OCI-LY1 (cell line): ENCODE data around the gene RFX2.
A peak's percentile ranks its signal among the peaks of the same experiment; 100 is the strongest.

Source experiments
- H2AFZ ChIP-seq: fragments of 200-600 bp; sonication (generic), shearing (Covaris generic); 2 replicates; pipeline ENCODE4 v1.6.0; 2014; ENCODE audit warnings: antibody characterized with exemption, mild to moderate bottlenecking, low read length
- H3F3A ChIP-seq: fragments of 200-600 bp; sonication (generic), shearing (Covaris generic); 2 replicates; pipeline ENCODE4 v1.6.0; 2014; ENCODE audit warnings: mild to moderate bottlenecking, antibody characterized with exemption, low read length, moderate library complexity; ENCODE audit not compliant: insufficient read depth
- H3K27ac ChIP-seq: fragments of 200-600 bp; sonication (generic); 2 replicates; pipeline ENCODE4 v1.5.1; 2014; ENCODE audit warnings: low read length, mixed run types, mild to moderate bottlenecking, low read depth; ENCODE audit not compliant: poor library complexity, severe bottlenecking
- H3K27me3 ChIP-seq: fragments of 200-600 bp; sonication (generic); 2 replicates; pipeline ENCODE4 v1.6.0; 2014; ENCODE audit warnings: antibody characterized with exemption, mild to moderate bottlenecking, low read length, moderate library complexity; ENCODE audit not compliant: insufficient read depth
- H3K36me3 ChIP-seq: fragments of 200-600 bp; sonication (generic); 2 replicates; pipeline ENCODE4 v1.6.1; 2014; ENCODE audit warnings: mild to moderate bottlenecking, antibody characterized with exemption, low read length, moderate library complexity, mixed read lengths; ENCODE audit not compliant: insufficient read depth
- H3K4me1 ChIP-seq: fragments of 200-600 bp; sonication (generic); 2 replicates; pipeline ENCODE4 v1.5.1; 2014; ENCODE audit warnings: mild to moderate bottlenecking, low read length, moderate library complexity; ENCODE audit not compliant: insufficient read depth, severe bottlenecking
- H3K4me2 ChIP-seq: fragments of 200-600 bp; sonication (generic), shearing (Covaris generic); 2 replicates; pipeline ENCODE4 v1.6.1; 2014; ENCODE audit warnings: low read length
- H3K4me3 ChIP-seq: fragments of 200-600 bp; sonication (generic); 2 replicates; pipeline ENCODE4 v1.5.1; 2014; ENCODE audit warnings: low read length, low read depth, mild to moderate bottlenecking, mixed read lengths; ENCODE audit not compliant: poor library complexity, severe bottlenecking
- H3K79me2 ChIP-seq: fragments of 200-600 bp; shearing (Covaris generic); 2 replicates; pipeline ENCODE4 v1.6.1; 2016; ENCODE audit warnings: mixed run types, low read length, mixed read lengths; ENCODE audit not compliant: insufficient read depth
- H3K9ac ChIP-seq: fragments of 200-600 bp; sonication (generic), shearing (Covaris generic); 2 replicates; pipeline ENCODE4 v1.6.1; 2014; ENCODE audit warnings: mild to moderate bottlenecking, low read length, mixed read lengths
- H3K9me2 ChIP-seq: fragments of 200-600 bp; sonication (generic), shearing (Covaris generic); 2 replicates; pipeline ENCODE4 v1.6.1; 2014; ENCODE audit warnings: low read depth, mild to moderate bottlenecking, low read length, mixed read lengths
- H3K9me3 ChIP-seq: fragments of 200-600 bp; shearing (Covaris generic); 2 replicates; pipeline ENCODE4 v1.6.1; 2014; ENCODE audit warnings: low read length, mixed read lengths
- H4K20me1 ChIP-seq: fragments of 200-600 bp; sonication (generic), shearing (Covaris generic); 2 replicates; pipeline ENCODE4 v1.6.0; 2016; ENCODE audit warnings: mild to moderate bottlenecking, low read length; ENCODE audit not compliant: insufficient read depth
- EZH2 ChIP-seq: fragments of 200-600 bp; sonication (generic), shearing (Covaris generic); IDR thresholded peaks from 2 replicates; pipeline ENCODE4 v1.8.0; 2017; ENCODE audit warnings: borderline replicate concordance, mixed run types, mild to moderate bottlenecking, antibody characterized with exemption, low read length, moderate library complexity, mixed read lengths
- TF ChIP-seq, protein P1 (sequence below): fragments of 200-600 bp; sonication (generic), shearing (Covaris generic); IDR thresholded peaks from 2 replicates; pipeline ENCODE4 v1.5.1; 2017; ENCODE audit warnings: mild to moderate bottlenecking, antibody characterized with exemption, low read length, moderate library complexity, mixed read lengths

The RFX2 gene

DNA sequence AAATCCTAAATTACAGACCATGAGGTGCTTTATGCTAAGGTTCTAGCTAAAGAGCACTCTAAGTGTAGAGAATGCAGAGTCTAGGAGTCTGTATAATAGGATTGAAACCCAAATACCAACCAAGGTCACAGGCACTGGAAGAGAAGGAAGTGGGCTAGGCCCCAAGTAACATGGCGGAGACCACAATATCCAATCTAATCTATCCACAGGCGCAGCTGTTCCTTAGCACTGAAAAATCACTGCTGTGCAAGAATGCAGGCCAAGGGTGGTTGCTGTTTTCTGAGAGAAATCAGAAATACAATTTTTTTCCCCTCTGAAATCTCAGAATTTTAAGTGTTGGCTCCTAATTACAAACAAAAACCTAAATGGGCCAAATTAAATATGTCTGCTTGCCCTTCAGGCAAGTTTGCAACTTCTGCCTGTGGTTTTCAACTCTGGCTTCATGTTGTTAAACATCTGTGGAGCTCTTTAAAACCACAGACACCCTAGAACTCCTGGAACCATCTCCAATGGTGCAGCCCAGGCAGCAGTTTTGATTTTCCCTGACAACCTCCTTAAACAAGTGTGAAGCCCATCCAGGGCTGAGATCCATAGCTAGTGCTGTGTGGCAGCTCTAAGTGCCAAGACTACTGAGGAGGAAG lies 138.5 kb downstream of the RFX2 start:
- Histone ChIP-seq H2AFZ (no peak overlapping the region), H3K4me1 (peaks cover 54% of the 10 kb centered on the region), H4K20me1 (no peaks in the 10 kb centered on the region), H3K27me3 (no peaks in the 10 kb centered on the region), H3F3A (no peaks in the 10 kb centered on the region), H3K79me2 (peaks cover 90% of the 10 kb centered on the region), H3K9ac (no peak overlapping the region), H3K27ac (no peak overlapping the region), H3K9me2 (no peaks in the 10 kb centered on the region), H3K4me3 (no peak overlapping the region), H3K9me3 (no peaks in the 10 kb centered on the region), H3K4me2 (no peak overlapping the region), H3K36me3 (peaks cover 50% of the 10 kb centered on the region; the same call in 1 of the 2 replicates)
- no peak for TF ChIP-seq EZH2
- TF ChIP-seq, protein P1, sequence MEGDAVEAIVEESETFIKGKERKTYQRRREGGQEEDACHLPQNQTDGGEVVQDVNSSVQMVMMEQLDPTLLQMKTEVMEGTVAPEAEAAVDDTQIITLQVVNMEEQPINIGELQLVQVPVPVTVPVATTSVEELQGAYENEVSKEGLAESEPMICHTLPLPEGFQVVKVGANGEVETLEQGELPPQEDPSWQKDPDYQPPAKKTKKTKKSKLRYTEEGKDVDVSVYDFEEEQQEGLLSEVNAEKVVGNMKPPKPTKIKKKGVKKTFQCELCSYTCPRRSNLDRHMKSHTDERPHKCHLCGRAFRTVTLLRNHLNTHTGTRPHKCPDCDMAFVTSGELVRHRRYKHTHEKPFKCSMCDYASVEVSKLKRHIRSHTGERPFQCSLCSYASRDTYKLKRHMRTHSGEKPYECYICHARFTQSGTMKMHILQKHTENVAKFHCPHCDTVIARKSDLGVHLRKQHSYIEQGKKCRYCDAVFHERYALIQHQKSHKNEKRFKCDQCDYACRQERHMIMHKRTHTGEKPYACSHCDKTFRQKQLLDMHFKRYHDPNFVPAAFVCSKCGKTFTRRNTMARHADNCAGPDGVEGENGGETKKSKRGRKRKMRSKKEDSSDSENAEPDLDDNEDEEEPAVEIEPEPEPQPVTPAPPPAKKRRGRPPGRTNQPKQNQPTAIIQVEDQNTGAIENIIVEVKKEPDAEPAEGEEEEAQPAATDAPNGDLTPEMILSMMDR: no peak

DNA sequence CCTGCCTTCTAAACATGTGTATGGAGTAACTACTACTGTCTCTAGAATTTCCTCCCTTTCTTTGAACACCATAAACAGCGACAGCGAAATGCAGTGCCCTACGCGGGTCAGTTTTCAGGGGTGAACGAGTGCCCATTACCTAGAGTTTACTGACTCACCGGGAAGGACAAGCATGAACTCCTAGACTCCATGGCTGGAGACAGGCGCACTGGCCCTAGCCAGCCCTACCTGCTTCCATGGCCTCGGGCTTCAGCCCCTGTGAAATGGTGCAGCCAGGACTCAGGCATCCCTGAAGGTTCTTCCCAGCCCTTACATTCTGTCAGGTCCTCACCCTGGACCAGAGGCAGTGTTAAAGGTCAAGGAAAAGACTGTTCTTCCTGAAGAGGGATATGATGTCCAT lies 140.8 kb downstream of the RFX2 start:
- H3K79me2 ChIP-seq: peaks cover 87% of the 10 kb centered on the region
- H3K9ac ChIP-seq: no peak overlapping the region
- no peaks in the 10 kb centered on the region for H3K27me3 ChIP-seq
- TF ChIP-seq, protein P1: no peak
- no peak for TF ChIP-seq EZH2
- H3K9me3 ChIP-seq: no peaks in the 10 kb centered on the region
- peaks cover 31% of the 10 kb centered on the region for H3K4me1 ChIP-seq
- no peaks in the 10 kb centered on the region for H3F3A ChIP-seq
- H3K4me2 ChIP-seq: no peak overlapping the region
- no peak overlapping the region for H3K4me3 ChIP-seq
- H4K20me1 ChIP-seq: no peaks in the 10 kb centered on the region
- peaks cover 56% of the 10 kb centered on the region; the same call in 1 of the 2 replicates for H3K36me3 ChIP-seq
- no peak overlapping the region for H2AFZ ChIP-seq
- no peaks in the 10 kb centered on the region for H3K9me2 ChIP-seq
- H3K27ac ChIP-seq: peak overlapping the region; percentile 76

DNA sequence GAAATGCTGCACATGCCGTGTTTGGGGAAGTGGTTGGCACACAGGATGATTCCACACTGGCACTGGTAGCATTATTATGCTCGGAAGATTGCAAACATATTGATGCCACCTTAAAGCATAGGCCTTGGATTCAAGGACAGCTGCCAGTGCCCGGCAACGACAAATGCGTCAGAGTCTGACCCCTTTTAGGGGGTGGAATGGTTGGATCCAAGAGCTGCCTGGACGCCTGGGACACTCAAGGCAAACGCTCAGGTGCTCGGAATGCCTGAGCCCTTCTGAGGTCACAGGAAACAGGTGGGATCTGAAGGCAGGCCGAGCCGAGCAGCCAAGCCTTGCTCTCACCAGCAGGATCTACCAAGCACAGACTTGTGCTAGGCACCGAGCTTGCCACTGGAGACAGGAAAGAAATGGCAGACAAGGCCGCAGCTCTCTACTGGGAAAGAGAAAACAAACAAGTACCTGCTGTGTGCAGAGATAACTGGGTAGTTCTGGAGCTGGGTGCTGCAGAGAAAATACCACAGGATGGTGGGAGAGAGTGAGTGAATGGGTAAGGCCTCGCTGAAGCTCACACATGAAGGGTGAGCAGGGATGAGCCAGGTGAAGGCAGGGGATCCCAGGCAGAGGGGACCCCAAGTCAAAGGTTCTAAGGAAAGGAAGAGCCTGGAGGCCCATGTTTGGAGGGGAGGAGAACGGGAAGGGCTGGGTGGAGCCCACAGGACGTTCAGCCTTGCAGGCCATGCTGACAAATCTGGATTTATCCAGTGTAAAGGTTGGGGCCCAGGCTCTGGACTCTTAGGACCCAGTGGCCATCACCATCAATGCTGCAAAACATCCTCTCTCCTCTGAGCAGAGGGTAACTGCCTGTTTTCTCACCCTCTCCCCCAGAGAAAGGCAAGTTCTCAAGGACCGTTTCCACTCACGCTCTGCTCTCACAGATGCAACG lies 141.6 kb downstream of the RFX2 start:
- no peaks in the 10 kb centered on the region for H4K20me1 ChIP-seq
- no peaks in the 10 kb centered on the region for H3K9me3 ChIP-seq
- H3K4me3 ChIP-seq: peak overlapping the region; percentile 33
- TF ChIP-seq, protein P1: no peak
- TF ChIP-seq EZH2: no peak
- peak overlapping the region; percentile 43; the same call in 1 of the 2 replicates for H3K9ac ChIP-seq
- H3K27ac ChIP-seq: peak overlapping the region; percentile 76
- H3K36me3 ChIP-seq: peaks cover 48% of the 10 kb centered on the region; the same call in 1 of the 2 replicates
- peaks cover 87% of the 10 kb centered on the region for H3K79me2 ChIP-seq
- peaks cover 31% of the 10 kb centered on the region for H3K4me1 ChIP-seq
- H3F3A ChIP-seq: no peaks in the 10 kb centered on the region
- H3K9me2 ChIP-seq: no peaks in the 10 kb centered on the region
- H3K4me2 ChIP-seq: peak overlapping the region; percentile 63
- H2AFZ ChIP-seq: no peak overlapping the region
- no peaks in the 10 kb centered on the region for H3K27me3 ChIP-seq
